GM20000 (cell line): Measurements from ENCODE around the gene NAV2.

Experiments
- DNase-seq: peaks from one replicate; pipeline ENCODE4 v3.0.0; 2012; ENCODE audit warnings: low spot score
- CTCF ChIP-seq: IDR thresholded peaks from 2 replicates; pipeline ENCODE4 v1.5.1; 2012; ENCODE audit warnings: mild to moderate bottlenecking, control low read depth; ENCODE audit errors: extremely low read depth, missing control alignments

The NAV2 gene

GRCh38 chr11:19737575-19737974 is 24.9 kb downstream of the NAV2 start:
- DNase-seq, result no peak
- TF ChIP-seq CTCF, result no peak

GRCh38 chr11:19738124-19738523 is 25.5 kb downstream of the NAV2 start:
- DNase-seq, result no peak
- TF ChIP-seq CTCF, result no peak

DNA sequence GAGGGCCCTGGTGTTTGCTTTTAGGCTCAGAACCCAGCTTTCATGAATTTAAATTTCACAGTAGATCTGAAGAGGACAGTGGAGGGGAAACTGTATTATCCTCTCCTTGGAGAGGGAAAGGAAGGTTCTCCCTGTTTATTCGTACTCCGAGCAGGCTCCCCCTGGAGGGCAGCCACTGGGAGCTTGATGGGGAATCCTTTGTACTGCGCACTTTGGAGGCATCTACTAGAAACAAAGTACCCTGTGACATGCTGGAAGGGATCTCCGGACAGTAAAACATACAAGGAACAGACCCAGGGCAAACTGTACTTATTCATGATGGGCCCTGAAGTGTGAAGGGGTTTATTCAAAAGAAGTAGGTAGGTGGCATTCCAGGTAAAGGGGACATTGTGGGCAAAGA is 27.2 kb downstream of the NAV2 start:
- TF ChIP-seq CTCF, result no peak
- DNase-seq, result no peak

DNA sequence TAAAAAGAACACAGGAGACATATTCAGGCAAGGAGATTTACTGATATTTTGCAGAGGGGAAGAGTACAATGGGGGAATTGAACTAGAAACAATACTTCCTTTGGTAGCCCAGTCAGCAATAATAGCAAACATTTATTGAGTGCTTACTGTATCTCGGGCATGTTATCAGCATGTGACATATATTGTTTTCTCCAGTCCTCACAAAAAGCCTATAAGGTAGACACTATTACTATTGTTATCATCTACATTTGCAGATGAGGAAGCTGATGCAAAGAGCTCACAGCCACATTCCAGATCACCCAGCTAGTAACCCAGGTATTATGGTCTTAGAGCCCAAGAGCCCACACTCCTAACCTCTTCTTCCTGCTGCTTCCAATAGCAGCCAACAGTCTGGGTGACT is 27.9 kb downstream of the NAV2 start:
- no peak for DNase-seq
- TF ChIP-seq CTCF, result no peak

DNA sequence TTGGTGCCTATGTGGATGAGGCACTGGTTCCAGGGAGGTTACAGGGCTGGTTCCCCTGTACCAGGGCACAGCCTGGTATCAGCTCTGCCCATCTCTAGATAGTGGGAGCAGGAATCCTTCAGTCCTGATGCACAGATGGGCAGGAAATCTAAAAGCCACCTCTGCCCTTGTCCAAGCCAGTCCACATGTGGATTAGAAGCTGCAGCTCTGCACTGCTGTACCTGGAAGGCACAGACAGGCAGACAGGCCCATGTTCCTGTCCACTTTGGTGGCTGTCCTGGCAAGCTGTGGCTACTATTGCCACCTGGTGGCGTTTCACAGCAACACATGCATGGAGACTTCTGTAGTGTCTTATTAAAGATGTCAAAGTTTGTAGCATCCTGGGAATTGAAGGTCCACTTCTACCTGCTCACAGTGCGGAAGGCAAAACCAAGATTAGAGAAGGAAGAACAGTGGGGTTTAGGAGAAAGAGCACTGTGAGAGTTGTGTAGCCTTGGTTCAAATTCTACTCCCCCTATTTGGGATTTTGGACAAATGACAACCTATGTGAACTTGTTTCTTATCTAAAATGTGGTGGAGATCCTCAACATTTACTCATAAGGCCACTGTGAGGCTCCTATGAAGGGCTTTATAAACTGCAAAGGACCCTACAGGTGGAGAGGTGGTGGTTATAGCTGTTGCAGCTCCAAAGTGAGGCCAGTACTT is 30.1 kb downstream of the NAV2 start:
- TF ChIP-seq CTCF, result peak; percentile 44
- DNase-seq, result peak; percentile 59

GRCh38 chr11:19743622-19744021 is 31.0 kb downstream of the NAV2 start:
- TF ChIP-seq CTCF, result no peak
- DNase-seq, result no peak

- no peak for DNase-seq
- TF ChIP-seq CTCF, result no peak
Measured at GRCh38 chr11:19744130-19744529, 31.5 kb downstream of the NAV2 start.
